MM.1S (cell line): ENCODE data around the gene SPATS2.
"Not testable (repeated sequence)": the region's sequence is repeated elsewhere in the genome, so short reads cannot be mapped to it uniquely, and the experiment has no call there.

Experiments
- DNase-seq: peaks from one replicate; pipeline ENCODE4 v3.0.0-alpha.2; 2015
- H2AFZ ChIP-seq: fragments of 300-600 bp; sonication (generic); 2 replicates; pipeline ENCODE4 v1.6.0; 2016; ENCODE audit warnings: antibody characterized with exemption, low read length
- H3F3A ChIP-seq: fragments of 300-600 bp; sonication (generic); 2 replicates; pipeline ENCODE4 v1.6.1; 2016; ENCODE audit warnings: mild to moderate bottlenecking, antibody characterized with exemption, low read length, moderate library complexity, mixed read lengths; ENCODE audit not compliant: insufficient read depth
- H3K27ac ChIP-seq: fragments of 300-600 bp; sonication (generic); 2 replicates; pipeline ENCODE4 v1.5.1; 2016; ENCODE audit warnings: mild to moderate bottlenecking, low read length
- H3K27me3 ChIP-seq: fragments of 300-600 bp; sonication (generic); replicated peaks from 2 replicates; pipeline ENCODE4 v1.6.0; 2016; ENCODE audit warnings: low read length; ENCODE audit not compliant: insufficient read depth
- H3K36me3 ChIP-seq: fragments of 300-600 bp; sonication (generic); replicated peaks from 2 replicates; pipeline ENCODE4 v1.6.1; 2016; ENCODE audit warnings: mild to moderate bottlenecking, low read length, mixed read lengths; ENCODE audit not compliant: insufficient read depth
- H3K4me1 ChIP-seq: fragments of 300-600 bp; sonication (generic); 2 replicates; pipeline ENCODE4 v1.6.1; 2016; ENCODE audit warnings: low read length, mixed read lengths
- H3K4me2 ChIP-seq: fragments of 300-600 bp; sonication (generic); 2 replicates; pipeline ENCODE4 v1.6.0; 2016; ENCODE audit warnings: low read depth, low read length
- H3K4me3 ChIP-seq: fragments of 300-600 bp; sonication (generic); 2 replicates; pipeline ENCODE4 v1.5.1; 2016; ENCODE audit warnings: low read length, mixed read lengths
- H3K79me2 ChIP-seq: fragments of 300-600 bp; sonication (generic); 2 replicates; pipeline ENCODE4 v1.6.1; 2016; ENCODE audit warnings: mixed run types, low read length, mixed read lengths
- H3K9ac ChIP-seq: fragments of 300-600 bp; sonication (generic); 2 replicates; pipeline ENCODE4 v1.6.1; 2016; ENCODE audit warnings: low read length, mixed read lengths
- H3K9me2 ChIP-seq: fragments of 300-600 bp; sonication (generic); replicated peaks from 2 replicates; pipeline ENCODE4 v1.6.1; 2016; ENCODE audit warnings: mild to moderate bottlenecking, low read length, mixed read lengths; ENCODE audit not compliant: insufficient read depth
- H3K9me3 ChIP-seq: fragments of 300-600 bp; sonication (generic); replicated peaks from 2 replicates; pipeline ENCODE4 v1.6.1; 2016; ENCODE audit warnings: mild to moderate bottlenecking, low read length, mixed read lengths; ENCODE audit not compliant: insufficient read depth
- H4K20me1 ChIP-seq: fragments of 300-600 bp; sonication (generic); 2 replicates; pipeline ENCODE4 v1.6.1; 2016; ENCODE audit warnings: mild to moderate bottlenecking, low read length, moderate library complexity, mixed read lengths; ENCODE audit not compliant: insufficient read depth
- CTCF ChIP-seq: fragments of 300-600 bp; sonication (generic); IDR thresholded peaks from 2 replicates; pipeline ENCODE4 v1.5.1; 2016; ENCODE audit warnings: antibody characterized with exemption, low read length, mixed read lengths
- EZH2 ChIP-seq: fragments of 300-600 bp; sonication (generic); optimal IDR thresholded peaks from 2 replicates; pipeline ENCODE3; 2017; ENCODE audit warnings: low read depth, mild to moderate bottlenecking, antibody characterized with exemption, low read length, mixed read lengths
- EZH2phosphoT487 ChIP-seq: fragments of 300-600 bp; sonication (generic); IDR thresholded peaks from 2 replicates; pipeline ENCODE4 v1.6.1; 2018; ENCODE audit warnings: antibody characterized with exemption, low read length

SPATS2 gene

GRCh38 chr12:49432616-49433015 is 65.4 kb downstream of the SPATS2 start:
- Histone ChIP-seq H3K4me2 (no peak overlapping the region), H3K9me2 (no peaks in the 10 kb centered on the region), H2AFZ (no peak overlapping the region), H3K27me3 (no peaks in the 10 kb centered on the region), H3K27ac (no peak overlapping the region), H3K9ac (no peak overlapping the region), H3K4me1 (peaks cover 10% of the 10 kb centered on the region), H3K4me3 (no peak overlapping the region), H3K36me3 (no peaks in the 10 kb centered on the region), H3K79me2 (peaks cover 67% of the 10 kb centered on the region), H3K9me3 (no peaks in the 10 kb centered on the region), H3F3A (peaks cover 23% of the 10 kb centered on the region), H4K20me1 (peaks cover 6% of the 10 kb centered on the region; the same call in 1 of the 2 replicates)
- no peak for DNase-seq
- TF ChIP-seq CTCF, result no peak

GRCh38 chr12:49436799-49437198 is 69.5 kb downstream of the SPATS2 start:
- Histone ChIP-seq H4K20me1 (peaks cover 17% of the 10 kb centered on the region; the same call in 1 of the 2 replicates), H3K79me2 (peaks cover 73% of the 10 kb centered on the region)
- not testable (repeated sequence) for H2AFZ ChIP-seq, H3K27ac ChIP-seq, H3K36me3 ChIP-seq, H3K4me3 ChIP-seq, H3K9ac ChIP-seq, H3F3A ChIP-seq, H3K27me3 ChIP-seq, H3K4me2 ChIP-seq, DNase-seq, H3K9me3 ChIP-seq, H3K4me1 ChIP-seq, H3K9me2 ChIP-seq

GRCh38 chr12:49439042-49439441 is 71.8 kb downstream of the SPATS2 start:
- Histone ChIP-seq H3K9me3 (no peaks in the 10 kb centered on the region), H3F3A (no peaks in the 10 kb centered on the region; the same call in 1 of the 2 replicates), H4K20me1 (peaks cover 12% of the 10 kb centered on the region; the same call in 1 of the 2 replicates), H3K27ac (no peak overlapping the region), H3K4me2 (no peak overlapping the region), H3K79me2 (peaks cover 71% of the 10 kb centered on the region), H2AFZ (no peak overlapping the region), H3K36me3 (no peaks in the 10 kb centered on the region), H3K4me1 (no peaks in the 10 kb centered on the region), H3K9ac (no peak overlapping the region), H3K4me3 (no peak overlapping the region), H3K27me3 (no peaks in the 10 kb centered on the region), H3K9me2 (no peaks in the 10 kb centered on the region)
- no peak for DNase-seq
- TF ChIP-seq EZH2 (no peak), CTCF (no peak), EZH2phosphoT487 (no peak)

- Histone ChIP-seq H3K9me3 (no peaks in the 10 kb centered on the region), H3K27me3 (no peaks in the 10 kb centered on the region), H3K9ac (no peak overlapping the region), H3F3A (no peaks in the 10 kb centered on the region; the same call in 1 of the 2 replicates), H3K79me2 (peaks cover 75% of the 10 kb centered on the region), H2AFZ (no peak overlapping the region), H3K4me2 (no peak overlapping the region), H3K4me3 (no peak overlapping the region), H3K36me3 (no peaks in the 10 kb centered on the region), H4K20me1 (peaks cover 11% of the 10 kb centered on the region; the same call in 1 of the 2 replicates), H3K9me2 (no peaks in the 10 kb centered on the region), H3K27ac (no peak overlapping the region), H3K4me1 (no peaks in the 10 kb centered on the region)
- no peak for TF ChIP-seq EZH2
- no peak for TF ChIP-seq CTCF
- TF ChIP-seq EZH2phosphoT487, result no peak
- DNase-seq, result no peak
Measured at GRCh38 chr12:49440035-49440434, 72.8 kb downstream of the SPATS2 start.
